Occipital lobe (tissue), 2 donors: Measurements from ENCODE around the gene FMN1. TPM values are rescaled to one million over a fixed set of nuclear protein-coding genes. Genes with fewer than 3 reads are reported as not detected.

Experiments
- DNase-seq: peaks from one replicate; lab custom pipeline; 2025; lab: John Stamatoyannopoulos, UW
- total RNA-seq: library from RNA; depleted of rRNA; stranded (reverse); fragments of >200 nt; gene quantifications from one replicate; pipeline ENCODE4 v1.2.3, GENCODE V29; 2014

The FMN1 gene
- total RNA-seq, 1 donor from 2014 or later: 3.9 TPM

DNA sequence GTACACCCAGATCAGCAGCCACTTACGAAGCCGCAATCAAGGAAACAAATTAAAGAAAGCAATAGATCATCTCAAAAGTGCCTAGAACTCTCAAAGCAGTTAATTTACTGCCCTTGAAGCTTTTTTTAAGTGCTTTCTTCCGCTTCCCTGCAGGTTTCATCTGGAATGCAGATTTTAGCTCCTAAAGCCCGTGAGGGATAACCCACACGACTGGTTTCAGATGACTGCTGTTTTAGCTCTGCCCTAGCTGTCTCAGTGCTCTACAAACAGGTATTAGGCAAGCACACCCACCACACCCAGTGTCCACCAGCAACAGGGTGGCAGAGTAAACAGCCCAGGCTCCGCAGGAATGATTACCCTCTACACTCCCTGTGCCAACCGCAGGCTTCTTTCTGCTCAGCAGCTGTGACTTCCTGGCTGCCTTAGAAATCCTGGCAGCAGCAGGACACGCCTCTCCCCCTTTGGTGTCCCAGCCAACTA is 126.0 kb downstream of the FMN1 start:
- no peak for DNase-seq

DNA sequence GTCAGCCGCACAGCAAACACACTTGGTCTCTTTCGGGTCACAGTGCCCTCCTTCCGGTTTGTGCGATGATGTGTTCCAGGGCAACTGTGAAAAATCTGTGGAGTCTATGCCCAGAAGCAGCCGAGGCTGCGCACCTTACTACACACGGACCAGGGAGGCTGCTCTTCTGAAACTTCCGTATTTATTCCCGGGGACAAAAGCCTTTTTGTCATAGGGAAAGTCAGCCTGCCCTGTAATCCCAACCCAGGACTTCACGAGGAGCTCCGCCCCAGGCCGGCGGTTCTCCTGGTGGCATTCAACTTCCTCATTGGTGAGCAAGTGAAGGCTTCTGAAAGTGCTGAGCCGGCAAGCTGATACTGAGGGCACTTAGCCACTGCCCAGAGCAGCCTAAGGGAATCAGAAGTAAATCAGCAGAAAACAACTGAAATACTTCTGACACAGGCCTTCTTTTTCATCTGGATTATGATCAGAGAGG is 126.5 kb downstream of the FMN1 start:
- no peak for DNase-seq

GRCh38 chr15:33067456-33067855 is 127.1 kb downstream of the FMN1 start:
- no peak for DNase-seq

GRCh38 chr15:33066584-33066983 is 127.9 kb downstream of the FMN1 start:
- no peak for DNase-seq

DNA sequence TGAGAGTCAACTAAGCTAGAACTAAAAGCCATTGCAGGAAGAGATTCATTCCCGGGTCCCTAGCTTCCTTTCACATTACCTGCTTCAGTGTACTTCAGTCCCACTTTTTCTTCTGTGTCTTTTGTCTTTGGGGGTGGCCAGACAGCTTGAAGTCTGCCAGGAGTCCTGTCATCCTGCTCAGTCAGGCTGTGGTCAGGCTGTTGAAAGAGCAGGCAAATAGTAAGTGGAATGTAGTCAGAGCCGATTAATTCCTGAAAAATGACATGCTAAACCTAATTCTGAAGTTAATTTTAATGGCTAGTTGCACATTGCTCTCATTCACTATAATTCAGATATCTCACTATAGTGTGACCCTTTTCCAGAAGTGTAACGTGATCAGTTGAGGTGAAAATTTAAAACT is 129.6 kb downstream of the FMN1 start:
- DNase-seq: no peak

DNA sequence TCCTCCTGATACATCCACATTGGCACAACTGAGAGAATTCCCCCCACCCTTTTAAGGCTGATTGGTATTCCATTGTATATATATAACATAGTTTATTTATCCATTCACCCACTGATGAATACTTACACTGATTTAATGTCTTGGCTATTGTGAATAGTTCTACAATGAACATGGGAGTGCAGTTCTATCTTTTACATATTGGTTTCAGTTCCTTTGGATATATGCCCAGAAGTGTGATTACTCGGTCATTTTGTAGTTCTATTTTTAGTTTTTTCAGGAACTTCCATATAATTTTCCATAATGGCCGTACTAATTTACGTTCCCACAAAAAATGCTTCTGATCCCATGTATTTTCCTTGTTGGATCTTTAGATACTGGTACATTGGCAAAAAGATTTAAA is 135.3 kb downstream of the FMN1 start:
- no peak for DNase-seq

- DNase-seq: no peak
Observed at GRCh38 chr15:33057845-33058244, 136.7 kb downstream of the FMN1 start.

GRCh38 chr15:33055962-33056361 is 138.6 kb downstream of the FMN1 start:
- DNase-seq: no peak

DNA sequence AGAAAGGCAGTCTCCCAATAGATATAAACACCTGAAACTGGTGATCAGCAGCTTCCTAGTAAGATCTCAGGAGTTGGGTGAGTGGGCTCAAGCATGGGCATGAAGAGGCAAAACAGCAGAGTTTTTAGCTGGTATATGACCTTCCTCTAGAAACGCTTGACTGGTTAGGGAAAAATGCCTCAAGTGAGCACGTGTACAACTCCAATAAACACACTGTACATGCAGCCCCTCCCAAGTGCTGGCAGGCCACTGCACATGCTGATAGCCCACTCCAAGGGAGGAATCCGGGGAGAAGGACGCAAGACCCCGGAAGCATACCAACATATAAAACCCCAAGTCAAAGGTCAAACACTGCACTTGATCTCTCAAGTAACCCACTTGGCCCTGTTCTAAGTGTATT is 143.0 kb downstream of the FMN1 start:
- DNase-seq: no peak

DNA sequence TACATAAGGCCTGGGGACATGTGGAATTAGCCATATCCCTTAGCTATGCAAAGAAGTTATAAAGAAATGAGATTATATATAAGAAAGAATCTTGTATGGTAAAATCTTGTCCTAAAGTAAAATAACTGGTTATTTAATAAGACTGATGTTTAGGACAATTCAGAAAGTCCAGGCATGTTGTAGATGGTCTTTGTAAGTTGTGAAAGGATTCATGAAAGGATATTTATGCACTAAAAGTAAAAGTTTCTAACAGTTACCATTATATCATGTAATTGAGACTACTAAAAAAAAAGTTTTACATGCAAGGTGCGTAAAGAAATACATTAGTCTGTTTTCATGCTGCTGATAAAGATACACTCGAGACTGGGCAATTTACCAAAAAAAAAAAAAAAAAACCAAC is 146.3 kb downstream of the FMN1 start:
- no peak for DNase-seq

DNA sequence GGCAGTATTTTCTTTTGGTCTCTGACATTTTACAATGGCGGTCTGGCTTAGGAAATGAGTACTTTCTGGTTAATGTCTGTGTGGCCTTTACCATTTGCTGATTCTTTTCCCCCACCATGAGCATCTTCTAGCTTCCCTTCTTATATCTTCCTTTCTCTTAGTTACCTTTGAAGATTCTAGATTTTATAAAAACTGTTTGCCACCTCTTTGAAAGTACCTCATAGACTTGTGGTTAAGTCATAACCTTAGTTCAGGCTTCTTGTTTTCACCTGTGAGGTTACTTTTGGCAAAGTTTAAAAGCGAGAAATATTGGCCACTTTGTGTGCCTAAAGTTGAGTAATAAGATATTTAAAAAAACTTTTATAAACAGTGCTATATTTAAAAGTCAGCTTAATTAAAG is 147.4 kb downstream of the FMN1 start:
- no peak for DNase-seq

GRCh38 chr15:33046329-33046728 is 148.2 kb downstream of the FMN1 start:
- no peak for DNase-seq

DNA sequence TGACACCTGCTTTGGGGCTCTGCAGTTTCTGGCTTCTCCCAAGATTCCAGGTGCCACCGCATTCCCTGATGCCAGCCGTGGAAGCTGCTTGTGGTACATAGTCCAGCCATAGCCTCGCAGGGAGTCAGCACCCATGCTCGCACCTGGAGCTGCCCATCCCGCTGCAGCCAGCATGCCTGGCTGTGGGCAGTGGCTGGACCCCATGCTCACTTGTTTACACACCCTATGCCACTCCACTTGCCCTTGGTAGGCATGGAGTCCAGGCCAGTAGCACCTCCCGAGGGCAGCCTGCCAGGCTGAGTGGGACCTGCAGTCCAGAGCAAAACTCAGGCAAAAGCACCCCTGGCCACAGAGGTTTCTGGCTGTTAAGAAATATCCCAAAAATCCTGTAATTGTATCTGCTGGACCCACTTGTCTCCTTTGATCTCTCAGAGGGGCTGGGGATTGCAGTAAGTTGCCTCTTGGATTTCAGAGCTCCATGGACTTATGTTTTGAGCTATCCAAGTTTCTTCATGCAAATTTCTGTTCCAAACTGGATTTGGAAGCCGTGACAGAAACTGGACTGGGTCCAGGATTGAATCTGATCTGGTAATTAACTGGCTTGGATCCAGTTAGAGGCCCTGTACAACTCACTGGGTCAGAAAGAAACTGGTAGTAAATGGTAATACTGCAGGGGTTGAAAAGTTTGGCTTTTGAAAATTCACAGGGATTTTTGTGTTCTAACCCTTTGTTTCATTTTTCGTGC is 149.3 kb downstream of the FMN1 start:
- DNase-seq: no peak

DNA sequence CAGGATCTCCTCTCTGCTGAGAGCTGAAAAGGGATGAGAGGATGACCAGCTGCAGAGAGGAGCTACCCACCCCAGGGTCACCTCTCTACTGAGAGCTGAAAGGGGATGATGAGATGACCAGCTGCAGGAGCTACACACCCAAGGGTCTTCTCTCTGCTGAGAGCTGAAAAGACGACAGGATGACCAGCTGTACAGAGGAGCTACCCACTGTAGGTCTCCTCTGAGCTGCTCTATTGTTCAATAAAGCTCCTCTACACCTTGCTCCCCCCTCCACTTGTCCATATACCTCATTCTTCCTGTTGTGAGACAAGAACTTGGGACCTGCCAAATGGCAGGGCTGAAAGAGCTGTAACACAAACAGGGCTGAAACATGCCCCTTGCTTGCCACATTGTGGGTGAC is 149.9 kb downstream of the FMN1 start:
- no peak for DNase-seq

- DNase-seq: no peak
Observed at GRCh38 chr15:33043636-33044035, 150.9 kb downstream of the FMN1 start.

- DNase-seq: no peak
Observed at GRCh38 chr15:33040496-33040895, 154.0 kb downstream of the FMN1 start.

- no peak for DNase-seq
Observed at GRCh38 chr15:33034588-33034987, 159.9 kb downstream of the FMN1 start.

GRCh38 chr15:33032053-33032452 is 162.5 kb downstream of the FMN1 start:
- DNase-seq: no peak

DNA sequence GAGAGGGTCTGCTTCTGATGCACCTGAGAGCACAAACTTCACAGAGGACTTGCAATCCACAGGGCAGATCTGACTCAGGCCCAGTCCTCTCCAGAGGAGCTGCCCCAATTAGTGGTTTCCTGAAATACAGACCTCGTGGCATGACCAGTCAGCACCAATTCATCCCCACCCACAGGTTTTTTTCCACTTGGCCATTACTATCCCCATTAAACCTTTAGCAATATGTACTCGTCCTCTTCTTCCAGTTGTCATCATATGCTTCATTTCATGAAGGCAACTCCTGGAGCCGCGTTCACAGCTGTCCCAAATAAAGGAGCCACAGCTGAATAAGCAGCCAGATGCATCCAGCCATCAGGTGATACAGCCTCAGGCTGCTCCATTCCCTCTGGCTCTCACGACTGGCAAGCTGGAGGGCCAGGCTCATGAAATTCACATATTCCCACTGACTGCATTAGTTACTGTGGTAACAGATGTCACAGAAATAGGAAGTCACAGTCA is 163.1 kb downstream of the FMN1 start:
- peak; percentile 18 for DNase-seq

GRCh38 chr15:33030315-33030714 is 164.2 kb downstream of the FMN1 start:
- no peak for DNase-seq

GRCh38 chr15:33029109-33029652 is 165.3 kb downstream of the FMN1 start:
- no peak for DNase-seq

GRCh38 chr15:33028495-33028894 is 166.0 kb downstream of the FMN1 start:
- DNase-seq: no peak
